Measurements from ENCODE around the gene ECI1.

DNA sequence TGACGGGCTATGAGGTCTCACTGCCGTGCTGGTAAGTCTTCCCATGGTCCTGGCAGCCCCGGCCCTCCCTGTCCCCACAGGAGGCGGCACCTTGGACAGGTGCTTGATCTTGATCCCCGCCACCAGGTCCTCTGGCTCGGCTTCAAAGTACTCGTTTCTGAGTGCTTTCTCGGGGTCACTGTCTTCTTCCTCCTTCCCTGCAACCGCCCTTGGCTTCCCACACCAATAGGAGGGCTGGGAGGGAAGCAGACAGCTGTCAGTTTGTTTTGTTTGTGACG is 48.5 kb upstream of the ECI1 start:
- TF ChIP-seq EZH2 (IDR thresholded peaks at IDR 0.05) (no peak), ZNF274 (IDR thresholded peaks at IDR 0.05; ENCODE audit: low read depth, low read length) (no peak), CTCF (IDR thresholded peaks at IDR 0.05 in 2 of 3, conservative IDR thresholded peaks at IDR 0.05 in 1 of 3; ENCODE audit: borderline replicate concordance in 1 of 3, insufficient read depth in 1 of 3, low read depth in 2 of 3, low read length in 2 of 3) (no peak), SRF (IDR thresholded peaks at IDR 0.05; ENCODE audit: low read depth) (no peak), REST (IDR thresholded peaks at IDR 0.05; ENCODE audit: low read depth) (no peak), RAD21 (IDR thresholded peaks at IDR 0.05; ENCODE audit: low read depth) (no peak), POLR2AphosphoS5 (IDR thresholded peaks at IDR 0.05; ENCODE audit: low read depth, low read length) (no peak), POLR2A (IDR thresholded peaks at IDR 0.05; ENCODE audit: borderline replicate concordance, extremely low read depth, insufficient read depth, insufficient read length) (no peak), YY1 (IDR thresholded peaks at IDR 0.05; ENCODE audit: extremely low read depth, insufficient replicate concordance, low read depth, low read length) (no peak), EZH2phosphoT487 (IDR thresholded peaks at IDR 0.05; ENCODE audit: borderline replicate concordance) (no peak)
- TF ChIP-seq, protein P1, sequence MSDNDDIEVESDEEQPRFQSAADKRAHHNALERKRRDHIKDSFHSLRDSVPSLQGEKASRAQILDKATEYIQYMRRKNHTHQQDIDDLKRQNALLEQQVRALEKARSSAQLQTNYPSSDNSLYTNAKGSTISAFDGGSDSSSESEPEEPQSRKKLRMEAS (IDR thresholded peaks at IDR 0.05), result no peak

All from HCT116 (cell line).